Hippocampal formation (tissue), 2 donors: ENCODE measurements around the gene LIMA1.

Experiments
- DNase-seq, 2 donors: peaks; one replicate each; lab custom pipeline; 2025; lab: John Stamatoyannopoulos, UW

The LIMA1 gene

DNA sequence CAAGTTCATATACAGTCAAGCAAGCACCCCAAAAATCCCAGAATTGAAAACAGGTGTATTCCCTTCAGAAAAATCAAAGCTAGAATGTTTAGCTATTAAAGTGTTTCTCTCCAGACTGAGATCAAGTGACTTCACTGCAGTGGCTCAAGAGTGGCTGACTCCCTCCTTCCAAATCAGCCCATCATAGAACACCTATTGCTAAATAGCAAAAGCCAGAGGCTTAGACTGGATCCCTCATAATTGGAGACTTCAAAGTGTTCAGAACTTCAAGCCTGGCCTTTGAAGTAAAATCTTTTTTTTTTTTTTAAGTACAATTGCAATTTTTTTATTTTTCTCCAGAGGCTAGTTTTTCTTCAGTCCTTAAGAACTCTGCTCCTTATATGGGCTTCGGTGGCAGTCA is 66.1 kb downstream of the LIMA1 start:
- DNase-seq: no peak

GRCh38 chr12:50215033-50215432 is 68.3 kb downstream of the LIMA1 start:
- DNase-seq: no peak

GRCh38 chr12:50214018-50214417 is 69.3 kb downstream of the LIMA1 start:
- no peak for DNase-seq

GRCh38 chr12:50213439-50213838 is 69.9 kb downstream of the LIMA1 start:
- DNase-seq: no peak

- DNase-seq: no peak
Measured at GRCh38 chr12:50212071-50212467, 71.3 kb downstream of the LIMA1 start.

DNA sequence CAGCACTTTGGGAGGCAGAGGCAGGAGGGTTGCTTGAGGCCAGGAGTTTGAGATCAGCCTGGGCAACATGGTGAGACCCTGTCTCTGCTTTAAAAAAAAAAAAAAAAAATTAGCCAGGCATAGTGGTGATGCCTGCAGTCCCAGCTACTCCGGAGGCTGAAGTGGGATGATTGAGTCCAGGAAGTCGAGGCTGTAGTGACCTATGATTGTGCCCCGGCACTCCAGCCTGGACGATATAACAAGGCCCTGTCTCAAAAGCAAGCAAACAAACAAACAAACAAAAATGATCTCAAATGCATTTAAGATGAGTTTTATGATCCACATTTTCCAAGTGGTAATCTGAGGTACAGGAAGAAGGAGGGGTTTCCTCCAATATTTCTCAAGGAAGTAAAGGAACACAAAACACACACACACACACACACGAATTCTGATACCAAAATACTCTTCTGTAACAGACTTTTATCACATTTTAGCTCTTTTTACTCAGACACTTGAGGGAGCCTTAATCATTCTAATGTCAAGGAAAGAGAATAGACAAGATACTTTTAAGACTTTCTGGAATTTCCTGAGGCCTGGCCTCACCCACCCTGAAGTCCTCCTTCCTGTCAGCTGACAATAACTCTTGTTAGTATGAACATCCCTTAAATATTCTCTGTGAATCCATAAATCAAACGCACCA is 71.8 kb downstream of the LIMA1 start:
- no peak for DNase-seq

DNA sequence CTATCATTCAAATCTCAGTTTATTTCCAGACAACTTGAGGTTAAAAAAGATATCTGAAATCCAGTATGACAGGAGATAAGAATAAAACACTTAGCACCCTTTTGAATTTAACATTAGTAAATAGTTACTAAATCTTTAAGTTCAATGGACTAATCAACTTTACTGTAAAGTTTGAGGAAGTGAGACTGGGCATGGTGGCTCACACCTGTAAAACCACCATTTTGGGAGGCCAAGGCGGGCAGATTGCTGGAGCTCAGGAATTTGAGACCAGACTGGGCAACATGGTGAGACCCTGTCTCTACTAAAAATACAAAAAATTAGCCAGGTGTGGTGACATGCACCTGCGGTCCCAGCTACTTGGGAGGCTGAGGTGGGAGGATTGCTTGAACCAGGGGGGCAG is 75.9 kb downstream of the LIMA1 start:
- DNase-seq: no peak

DNA sequence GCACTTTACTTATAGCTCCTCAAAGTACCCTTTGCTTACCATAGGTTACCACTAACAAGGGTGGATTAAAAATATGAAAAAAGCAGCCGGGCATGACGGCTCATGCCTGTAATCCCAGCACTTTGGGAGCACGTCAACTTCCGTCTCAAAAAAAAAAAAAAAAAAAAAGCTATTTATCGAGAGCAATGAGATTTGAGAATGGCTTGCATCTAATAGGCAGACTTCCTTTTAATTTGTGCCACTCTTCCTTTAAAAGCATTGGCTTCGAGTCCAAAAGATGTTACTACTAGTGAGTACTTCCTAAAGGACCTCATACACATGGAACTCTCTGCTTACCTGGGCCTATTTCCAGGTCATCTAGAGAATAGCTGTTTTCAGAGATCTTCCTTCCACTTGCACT is 77.7 kb downstream of the LIMA1 start:
- DNase-seq: no peak

DNA sequence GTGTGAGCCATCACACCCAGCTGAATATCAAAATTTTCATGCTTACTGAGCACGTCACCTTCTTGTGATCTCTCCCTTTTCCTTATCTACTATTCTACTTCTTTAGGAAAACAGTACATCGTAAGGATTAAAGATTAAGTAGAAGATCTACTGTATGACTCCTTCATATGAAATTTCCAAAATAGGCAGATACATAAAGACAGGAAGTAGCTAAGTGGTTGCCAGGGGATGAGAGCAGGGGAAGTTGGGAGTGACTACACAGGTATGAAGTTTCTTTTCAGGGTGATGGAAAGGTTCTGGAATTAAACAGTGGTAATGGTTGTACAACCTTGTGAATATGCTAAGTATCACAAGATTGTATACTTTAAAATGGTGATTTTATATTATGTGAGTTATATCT is 79.6 kb downstream of the LIMA1 start:
- no peak for DNase-seq

- no peak for DNase-seq
Measured at GRCh38 chr12:50201987-50202521, 81.3 kb downstream of the LIMA1 start.

DNA sequence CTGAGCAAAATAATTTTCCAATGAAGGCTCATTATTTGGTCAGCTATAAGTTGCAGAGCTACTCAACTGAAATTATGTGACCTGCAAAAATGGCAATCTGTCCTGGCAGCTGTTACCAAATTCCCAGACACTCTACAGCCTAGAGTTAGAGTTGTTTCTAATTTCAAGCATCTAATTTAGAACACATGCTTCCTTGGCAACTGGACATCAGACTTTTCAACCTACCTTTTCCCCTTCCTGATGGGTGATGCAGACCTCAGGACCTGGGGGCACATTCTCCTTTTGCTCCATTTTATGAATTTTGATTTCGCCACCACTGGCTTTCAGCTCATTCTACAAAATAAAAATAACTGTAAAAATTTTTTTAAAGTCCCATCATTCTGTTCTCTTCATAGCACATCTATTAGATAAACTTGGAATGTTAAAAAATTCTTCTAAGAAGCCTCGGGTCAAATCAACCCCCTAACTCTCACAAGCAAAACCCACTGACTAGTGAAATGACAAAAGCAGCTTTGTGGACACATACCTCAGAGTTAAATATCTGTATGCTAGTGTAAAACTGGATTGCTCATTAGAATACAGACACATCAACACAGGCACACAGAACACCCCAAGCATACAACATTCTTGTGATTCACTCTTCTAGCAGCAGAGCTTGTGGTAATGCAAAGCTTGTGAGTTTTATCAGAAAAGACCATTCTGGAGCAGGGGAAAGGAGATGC is 82.6 kb downstream of the LIMA1 start:
- no peak for DNase-seq

GRCh38 chr12:50198829-50199228 is 84.5 kb downstream of the LIMA1 start:
- DNase-seq: no peak

- DNase-seq: no peak
Measured at GRCh38 chr12:50197297-50197727, 86.0 kb downstream of the LIMA1 start.

DNA sequence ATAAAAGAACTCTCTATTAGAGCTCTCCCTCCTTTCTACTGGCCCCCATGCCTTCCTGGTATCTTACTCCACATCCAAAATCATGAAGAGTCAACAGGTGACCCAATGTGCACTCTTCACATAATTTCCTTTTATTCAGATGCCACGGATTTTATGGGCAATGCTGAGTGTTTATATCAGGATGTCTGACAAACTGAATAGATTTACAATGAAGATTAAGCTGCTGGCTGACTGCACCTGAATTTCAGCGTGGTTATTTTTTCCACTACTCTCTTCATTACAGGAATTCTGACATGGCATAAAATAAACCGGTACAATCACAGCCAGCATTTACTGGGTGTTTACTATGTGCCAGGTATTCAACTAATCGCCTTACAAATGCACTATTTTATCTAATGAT is 86.8 kb downstream of the LIMA1 start:
- DNase-seq: no peak

DNA sequence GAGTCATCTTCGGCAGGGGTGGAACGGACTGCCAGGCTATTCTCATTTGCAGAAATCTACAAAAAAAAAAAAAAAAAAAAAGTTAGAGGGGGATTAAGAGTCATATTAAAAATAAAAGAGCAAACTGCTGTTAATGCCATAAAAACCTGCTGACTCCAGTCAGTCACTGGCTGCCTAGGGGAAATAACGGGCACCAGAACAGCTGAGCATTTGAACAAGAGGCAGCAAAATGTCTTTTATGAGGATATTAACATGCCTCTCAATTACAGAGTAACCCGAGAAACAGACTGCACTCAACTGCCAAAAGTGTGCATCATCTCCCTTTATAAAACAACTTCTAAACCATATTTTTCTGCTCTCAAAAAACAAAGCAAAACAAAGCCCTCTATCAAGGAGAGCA is 87.5 kb downstream of the LIMA1 start:
- DNase-seq: no peak

DNA sequence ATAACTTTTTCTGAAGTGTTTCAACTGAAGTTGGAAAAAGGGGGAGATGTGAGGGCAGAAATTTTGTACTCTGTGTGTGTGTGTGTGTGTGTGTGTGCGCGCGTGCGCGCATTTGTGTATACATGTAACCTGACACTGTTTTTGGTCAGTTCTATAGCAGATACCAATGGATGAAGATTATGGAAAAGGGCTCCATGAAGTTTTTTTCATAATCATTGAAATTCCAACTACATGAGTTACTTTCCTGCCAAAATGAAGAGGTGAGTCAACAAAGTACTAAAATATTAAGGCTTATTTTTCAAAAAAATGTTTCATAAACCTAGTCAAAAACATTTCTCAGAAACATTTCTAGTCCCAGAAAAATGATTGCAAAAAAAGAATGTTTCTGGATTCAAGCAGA is 90.4 kb downstream of the LIMA1 start:
- DNase-seq: no peak

DNA sequence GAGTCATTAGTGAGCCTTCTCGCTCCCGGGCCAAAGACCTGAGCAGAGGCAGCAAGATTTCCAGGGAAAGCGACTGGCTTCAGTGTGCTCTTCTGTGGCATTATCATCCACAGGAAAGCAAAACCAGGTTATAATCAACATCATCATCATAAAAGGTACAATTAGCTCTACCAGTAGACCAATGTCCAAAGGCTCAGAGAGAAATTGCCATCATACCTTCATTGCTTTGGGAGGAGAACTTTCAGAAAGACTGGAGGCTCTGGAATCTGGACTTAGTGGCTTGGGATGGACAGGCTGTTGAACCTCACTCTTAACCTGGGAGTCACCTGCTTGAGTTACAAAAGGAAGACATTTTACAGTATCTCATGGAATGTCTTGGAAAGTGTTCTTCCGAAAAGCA is 91.1 kb downstream of the LIMA1 start:
- no peak for DNase-seq

DNA sequence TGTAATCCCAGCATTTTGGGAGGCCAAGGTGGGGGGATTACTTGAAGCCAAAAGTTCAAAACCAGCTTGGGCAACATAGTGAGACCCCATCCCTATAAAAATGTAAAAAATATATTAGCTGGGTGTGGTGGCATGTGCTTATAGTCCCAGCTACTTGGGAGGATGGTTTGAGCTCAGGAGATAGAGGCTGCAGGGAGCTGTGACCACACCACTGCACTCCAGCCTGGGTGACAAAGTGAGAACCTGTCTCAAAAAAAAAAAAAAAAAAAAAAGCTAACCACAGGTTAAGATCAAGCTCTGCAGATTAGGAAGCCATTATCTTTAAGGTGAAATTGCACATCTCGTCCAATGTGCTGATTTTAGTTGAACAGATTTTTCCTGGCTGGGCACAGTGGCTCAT is 92.5 kb downstream of the LIMA1 start:
- DNase-seq: no peak

DNA sequence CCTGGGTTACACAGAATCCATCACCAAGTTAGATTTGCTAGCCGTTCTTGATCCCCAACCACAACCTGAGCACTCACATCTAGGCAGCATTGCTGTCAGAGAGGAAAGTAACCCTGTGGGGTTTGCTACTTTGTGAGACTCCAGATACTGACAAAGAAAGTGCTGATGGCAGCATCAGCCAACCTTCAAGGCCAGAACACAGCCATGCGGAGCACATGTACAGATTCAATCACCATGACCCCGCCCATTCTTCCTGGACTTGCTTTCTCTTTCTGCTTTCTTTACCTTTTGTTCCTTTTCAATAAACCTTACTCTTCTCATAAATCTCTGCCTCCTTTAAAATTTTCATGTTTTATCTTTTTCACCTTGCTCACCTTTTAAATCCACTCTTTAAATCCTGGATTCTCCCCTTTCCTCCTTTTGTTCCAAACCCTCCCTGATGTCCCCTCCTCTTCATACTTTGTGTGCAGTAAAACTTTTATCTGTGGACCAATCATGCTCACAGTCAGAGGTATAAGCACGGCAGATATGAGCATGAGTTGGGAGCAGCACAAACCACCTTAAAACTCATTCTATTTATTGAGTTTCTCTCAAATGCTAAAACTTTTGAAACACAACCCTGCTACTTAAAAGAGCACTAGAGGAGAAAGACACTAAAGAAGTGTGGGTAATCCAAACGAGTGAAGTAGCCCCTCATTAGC is 94.3 kb downstream of the LIMA1 start:
- no peak for DNase-seq

DNA sequence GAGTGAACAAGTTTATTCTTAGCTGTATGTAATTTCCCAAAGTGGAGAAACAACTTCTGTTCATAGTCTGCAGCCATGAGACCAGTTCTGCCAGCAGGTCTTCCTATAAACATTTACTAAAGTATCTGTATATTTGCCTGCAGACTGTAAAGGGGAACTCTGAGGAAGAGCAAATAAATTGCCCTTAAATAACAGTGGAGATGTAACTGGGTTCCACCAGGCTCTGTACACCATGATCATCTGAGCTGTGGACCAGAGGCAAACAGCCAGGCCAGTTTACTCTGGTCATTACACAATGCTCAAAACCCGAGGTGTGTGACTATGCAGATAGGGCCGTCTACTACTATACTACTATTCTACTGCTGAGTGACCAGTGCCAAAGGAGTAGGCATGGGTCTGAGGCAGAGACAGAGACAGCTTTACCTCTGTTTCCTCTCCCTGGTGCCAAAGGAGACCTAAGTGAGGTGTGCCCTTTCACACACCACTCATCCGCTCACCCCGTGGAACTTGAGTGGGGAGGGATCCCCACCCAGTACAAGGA is 95.0 kb downstream of the LIMA1 start:
- no peak for DNase-seq

- DNase-seq: no peak
Measured at GRCh38 chr12:50187084-50187900, 96.0 kb downstream of the LIMA1 start.

DNA sequence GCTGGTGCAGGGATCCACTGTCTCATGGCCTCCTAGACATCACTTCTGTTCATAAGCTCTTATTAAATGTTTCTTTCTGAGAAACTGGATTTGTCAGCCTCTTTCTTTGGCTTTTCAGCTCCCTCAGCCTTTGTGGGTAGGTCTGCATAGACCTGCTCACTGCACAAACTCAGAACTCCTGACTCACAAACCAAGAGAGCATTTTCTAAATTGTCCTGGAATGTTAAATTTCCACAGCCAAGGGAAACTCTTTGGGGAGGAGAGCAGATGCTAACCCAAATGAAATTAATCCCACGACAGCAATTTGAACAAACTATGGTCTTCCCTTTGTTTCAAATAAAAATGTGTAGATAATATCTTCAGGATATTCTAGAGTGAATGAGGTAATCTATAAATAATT is 96.6 kb downstream of the LIMA1 start:
- DNase-seq: no peak
